Stimulated activated CD4-positive, alpha-beta T cell treated with anti-CD3 and anti-CD28 coated beads, Interleukin-12 subunit alpha, Interleukin-12 subunit beta, amount 100 ng/mL, for 48 hours (primary cell): ENCODE results near the gene REEP6.

Experiments
- DNase-seq, 3 donors: peaks; one replicate each; pipeline ENCODE4 v3.0.0-alpha.2; 2020; ENCODE audit warnings: low read depth in 2 of 3, low spot score in 1 of 3

REEP6 gene

DNA sequence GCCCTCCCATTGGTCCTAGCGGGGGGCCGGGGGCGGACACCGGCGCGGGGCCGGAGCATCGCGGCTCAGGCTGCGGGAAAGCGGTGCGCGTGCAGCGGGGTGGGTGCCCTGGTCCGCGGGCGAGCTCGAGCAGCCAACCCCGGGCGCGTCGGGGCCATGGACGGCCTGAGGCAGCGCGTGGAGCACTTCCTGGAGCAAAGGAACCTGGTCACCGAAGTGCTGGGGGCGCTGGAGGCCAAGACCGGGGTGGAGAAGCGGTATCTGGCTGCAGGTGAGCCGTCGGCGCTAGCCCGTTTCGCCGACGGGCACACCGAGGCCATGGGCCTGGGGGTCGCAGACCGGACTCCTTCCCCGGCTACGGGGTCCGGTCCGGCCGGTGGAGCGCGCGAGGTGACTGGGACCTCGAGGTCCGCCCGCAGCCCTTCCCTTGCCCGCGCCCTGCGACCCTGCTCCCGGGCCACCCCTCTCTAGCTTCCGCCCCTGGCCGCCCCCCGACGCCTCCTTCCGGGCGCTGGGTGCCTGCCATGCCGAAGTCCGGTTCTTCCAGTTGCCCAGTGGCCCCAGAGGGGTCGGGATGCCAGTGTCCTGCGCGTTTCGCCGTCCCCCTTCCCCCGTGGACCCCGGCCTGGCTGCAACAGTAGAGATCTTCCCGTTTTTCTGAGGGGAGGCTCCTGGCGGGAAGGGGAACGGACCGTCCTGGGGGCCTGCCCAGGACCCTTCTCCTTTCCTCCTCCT is at the start of gene REEP6:
Gene REEP6 (plus strand): TSS at position 68 of the 735 bp plus-strand sequence. CDS start 89 bp downstream, at position 157.
- DNase-seq, result no peak

DNA sequence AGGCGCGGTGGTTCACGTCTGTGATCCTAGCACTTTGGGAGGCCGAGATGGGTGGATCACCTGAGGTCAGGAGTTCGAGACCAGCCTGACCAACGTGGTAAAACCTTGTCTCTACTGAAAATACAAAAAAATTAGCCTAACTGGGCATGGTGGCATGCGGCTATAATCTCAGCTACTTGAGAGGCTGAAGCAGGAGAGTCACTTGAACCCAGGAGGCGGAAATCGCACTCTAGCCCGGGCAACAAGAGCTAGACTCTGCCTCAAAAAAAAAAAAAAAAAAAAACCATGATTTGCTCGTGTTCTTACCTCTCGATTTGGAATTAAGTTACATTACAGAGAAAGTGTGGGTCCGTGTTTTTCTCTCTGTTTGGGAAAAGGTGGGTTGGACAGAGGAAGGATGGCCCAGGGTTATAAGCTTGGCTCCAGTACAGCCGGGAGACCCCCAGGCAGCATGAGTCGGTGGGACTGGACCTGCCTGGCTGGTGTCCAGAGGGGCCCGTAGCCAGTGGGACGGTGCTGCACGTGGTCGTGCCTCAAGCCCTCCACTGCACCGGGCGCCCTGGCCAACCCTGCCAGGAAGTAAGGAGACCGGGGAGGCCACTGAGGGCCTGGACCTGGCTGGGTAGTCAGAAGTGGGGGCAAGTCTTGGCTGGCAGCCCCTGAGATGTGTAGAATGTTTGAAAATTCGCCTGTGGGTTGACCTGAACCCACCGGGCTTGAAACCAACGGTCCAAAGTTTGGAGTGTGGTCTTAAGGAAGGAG is 49.1 kb upstream of the REEP6 start:
- no peak for DNase-seq

DNA sequence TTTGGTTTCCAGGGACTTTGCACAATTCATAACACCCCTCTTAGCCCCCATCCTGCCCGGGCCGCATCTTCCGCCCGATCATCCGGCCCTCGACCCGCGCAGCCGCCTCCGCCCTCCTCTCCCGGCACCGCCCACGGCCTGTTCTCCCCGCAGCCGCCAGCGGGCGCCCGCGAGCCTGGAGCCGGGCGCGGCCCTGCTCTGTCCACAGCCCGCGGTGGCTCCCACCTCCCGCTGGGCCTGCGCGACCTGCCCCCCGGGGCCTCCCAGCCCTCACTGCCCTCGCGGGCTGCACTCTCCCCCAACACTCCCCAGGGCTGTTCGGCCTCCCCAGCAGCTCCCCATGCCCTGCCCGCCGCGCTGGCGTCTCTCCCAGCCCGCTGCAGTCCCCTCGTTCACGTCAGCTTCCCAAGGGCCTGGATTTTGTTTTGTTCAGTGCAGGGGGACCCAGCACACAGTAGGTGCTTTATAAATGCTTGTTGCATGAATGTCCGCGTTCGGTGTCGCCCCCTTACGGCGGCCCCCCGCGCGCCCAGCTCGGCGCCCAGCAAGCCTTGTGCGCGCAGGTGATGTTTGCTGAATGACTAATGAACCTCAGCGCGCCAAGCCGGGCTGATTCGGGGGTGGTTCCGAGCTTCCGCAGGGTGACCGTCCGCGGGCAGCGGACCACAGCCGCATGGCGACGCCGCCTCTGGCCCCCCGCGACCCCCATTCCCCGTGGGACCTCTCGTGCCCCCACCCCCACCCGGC is 45.6 kb upstream of the REEP6 start:
- DNase-seq, result peak; percentile 49 to 73 (median 69)

DNA sequence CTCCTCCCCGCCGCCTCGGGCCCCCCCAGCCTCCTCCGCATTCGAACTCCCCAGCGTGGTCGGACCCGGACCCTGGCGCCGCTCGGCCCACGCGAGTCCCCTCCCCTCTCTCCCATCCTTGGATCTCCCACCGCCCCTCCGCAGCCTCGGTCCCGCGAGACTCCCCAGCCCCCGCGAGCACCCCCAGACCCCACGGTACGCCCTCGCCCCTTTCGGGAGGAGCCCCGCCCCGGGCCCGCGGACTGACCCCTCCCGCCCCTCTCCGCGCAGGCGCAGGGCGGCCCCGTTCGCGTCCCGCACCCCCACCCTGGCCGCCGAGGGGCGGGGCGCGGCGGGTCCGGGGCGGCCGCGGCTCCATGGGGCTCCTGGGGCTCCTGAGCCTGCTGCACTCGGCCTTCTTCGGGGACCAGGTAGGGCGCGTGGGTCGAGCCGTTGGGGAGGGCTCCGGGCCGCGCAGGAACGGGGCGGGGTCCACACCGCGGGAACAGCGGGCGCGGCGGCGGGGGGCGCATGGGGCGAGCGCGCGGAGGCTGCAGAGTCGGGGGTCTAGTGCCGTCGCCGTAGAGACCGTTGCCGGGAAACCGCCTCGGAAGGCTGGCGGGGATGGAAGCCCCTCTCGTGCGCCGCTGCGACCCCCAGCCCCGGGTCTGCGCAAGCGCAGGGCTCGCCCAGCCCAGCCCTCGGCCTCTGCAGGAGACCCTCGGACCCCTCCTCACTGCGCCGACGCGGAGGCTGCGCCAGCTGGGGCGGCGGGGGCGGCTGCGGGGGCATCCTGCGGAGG is 44.9 kb upstream of the REEP6 start:
- DNase-seq, result no peak

DNA sequence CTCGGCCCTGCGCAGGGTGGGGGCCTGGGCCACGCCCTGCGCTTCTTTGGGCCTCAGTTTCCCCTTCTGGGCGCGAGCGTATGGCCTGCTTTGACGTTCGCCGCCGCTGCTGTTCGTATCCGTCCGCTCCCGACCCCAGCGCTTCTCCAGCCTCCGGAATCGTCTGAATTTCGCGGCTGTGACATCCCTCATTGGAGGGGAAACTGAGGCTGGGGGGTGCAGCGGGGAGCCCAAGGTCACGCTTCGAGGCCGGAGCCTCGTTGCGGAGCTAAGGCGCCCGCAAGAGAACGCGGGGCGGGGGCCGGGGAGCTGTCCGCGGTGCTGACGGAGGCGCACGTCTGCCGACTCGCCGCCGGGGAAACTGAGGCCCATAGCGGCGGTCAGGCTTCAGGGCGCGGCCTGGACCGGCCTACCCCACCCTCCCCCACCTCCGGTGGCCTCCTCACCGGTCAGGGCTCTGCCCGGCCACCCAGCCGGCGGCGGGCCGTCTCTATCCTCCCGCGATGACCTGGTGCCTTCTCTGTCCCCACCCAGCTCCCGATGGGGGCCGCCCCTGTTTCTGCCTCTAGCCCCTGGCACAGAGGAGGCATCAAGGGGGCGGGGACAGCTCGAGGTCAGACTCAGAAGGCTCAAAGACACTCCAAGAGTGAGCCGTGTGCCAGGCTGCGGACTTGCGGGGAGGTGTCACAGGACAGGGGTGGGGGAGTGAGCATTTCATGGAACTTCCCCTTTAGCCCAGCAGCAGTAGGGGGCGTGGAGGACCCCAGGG is 44.1 kb upstream of the REEP6 start:
- DNase-seq, result no peak

DNA sequence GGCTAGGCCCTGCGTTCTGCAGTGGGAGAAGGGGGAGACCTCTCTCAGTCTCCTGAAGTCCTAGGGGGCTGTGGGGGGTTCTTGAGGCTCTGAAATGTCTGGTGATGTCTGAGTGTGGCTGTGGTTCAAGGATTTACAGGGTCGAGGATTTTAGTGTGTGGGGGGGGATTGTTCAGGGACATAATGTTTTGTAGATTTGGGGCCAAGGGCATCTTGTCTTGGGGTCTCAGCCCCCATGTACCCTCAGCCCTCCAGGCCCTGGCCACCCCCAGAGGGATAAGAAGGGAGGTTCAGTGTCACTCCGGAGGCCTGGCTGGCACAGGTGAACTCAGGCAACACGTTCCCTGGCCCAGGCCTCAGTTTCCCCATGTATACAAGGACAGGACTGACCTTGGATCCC is 43.5 kb upstream of the REEP6 start:
- DNase-seq, result no peak

DNA sequence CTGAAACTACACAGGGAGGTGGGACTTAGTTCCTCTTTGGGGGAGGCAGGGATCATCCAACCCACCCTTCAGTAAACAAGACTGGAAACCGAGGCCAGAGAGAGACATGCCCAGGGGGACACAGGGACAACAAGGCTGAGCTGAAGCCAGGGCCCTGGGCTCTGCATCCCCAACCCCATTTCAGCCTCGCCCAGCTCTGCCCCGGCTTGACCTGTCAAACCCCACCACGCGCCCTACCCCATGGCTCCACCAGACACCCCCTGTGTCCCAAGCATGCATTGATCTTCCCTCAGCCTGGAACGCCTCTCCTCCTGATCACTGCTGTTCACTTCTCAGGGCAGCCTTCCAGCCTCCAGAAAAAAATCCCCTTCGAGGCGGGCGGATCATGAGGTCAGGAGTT is 43.0 kb upstream of the REEP6 start:
- DNase-seq, result no peak

DNA sequence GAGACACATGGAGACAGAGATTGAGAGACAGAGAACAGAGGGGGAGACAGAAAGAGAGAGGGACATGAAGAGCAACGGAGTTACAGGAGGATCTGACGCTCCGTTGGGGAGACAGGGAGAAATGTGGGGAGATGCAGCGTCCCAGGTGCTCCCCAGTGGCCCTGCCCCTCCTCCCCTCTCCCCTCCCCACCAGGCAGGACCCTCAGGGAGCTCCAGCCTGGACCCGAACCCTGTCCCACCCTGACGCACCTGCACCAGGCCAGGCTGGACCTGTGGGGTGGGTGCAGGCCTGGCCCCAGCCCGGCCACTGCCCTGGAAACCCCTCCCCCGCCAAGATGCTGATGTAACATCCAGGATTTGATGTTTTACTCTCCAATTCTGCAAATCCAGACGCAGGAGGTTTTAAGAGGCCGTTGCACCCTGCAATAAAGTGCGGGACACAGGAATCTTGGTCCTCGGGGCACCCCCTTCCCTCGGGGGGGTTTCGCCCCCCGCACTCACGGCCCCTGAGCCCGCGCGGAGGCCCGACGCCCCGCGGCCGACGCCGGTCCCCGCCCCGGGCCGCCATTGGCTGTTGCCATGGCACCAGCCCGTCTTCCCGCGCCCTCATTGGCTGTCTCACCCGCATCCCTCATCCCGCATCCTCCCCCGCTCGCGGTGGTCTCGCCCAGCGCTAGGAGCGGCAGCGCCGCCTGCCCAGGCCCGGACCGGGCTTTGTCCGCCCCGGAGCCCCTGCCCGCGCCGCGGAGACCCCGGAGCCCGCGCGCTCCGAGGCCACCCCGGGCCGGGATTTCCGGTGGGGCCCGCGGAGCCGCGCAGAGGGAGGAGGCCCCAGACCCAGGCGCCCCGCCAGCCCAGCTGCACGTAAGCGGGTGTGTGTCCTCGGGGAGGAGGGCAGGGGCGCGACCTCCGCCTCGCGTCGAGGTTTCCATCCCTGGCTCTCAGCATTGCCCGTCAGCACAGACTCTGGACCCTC is 41.2 kb upstream of the REEP6 start, which contains the start of gene APC2:
Gene APC2 (plus strand): TSS at position 655 of the 976 bp plus-strand sequence. CDS start 2,881 bp downstream, outside the sequence.
- DNase-seq, result no peak

DNA sequence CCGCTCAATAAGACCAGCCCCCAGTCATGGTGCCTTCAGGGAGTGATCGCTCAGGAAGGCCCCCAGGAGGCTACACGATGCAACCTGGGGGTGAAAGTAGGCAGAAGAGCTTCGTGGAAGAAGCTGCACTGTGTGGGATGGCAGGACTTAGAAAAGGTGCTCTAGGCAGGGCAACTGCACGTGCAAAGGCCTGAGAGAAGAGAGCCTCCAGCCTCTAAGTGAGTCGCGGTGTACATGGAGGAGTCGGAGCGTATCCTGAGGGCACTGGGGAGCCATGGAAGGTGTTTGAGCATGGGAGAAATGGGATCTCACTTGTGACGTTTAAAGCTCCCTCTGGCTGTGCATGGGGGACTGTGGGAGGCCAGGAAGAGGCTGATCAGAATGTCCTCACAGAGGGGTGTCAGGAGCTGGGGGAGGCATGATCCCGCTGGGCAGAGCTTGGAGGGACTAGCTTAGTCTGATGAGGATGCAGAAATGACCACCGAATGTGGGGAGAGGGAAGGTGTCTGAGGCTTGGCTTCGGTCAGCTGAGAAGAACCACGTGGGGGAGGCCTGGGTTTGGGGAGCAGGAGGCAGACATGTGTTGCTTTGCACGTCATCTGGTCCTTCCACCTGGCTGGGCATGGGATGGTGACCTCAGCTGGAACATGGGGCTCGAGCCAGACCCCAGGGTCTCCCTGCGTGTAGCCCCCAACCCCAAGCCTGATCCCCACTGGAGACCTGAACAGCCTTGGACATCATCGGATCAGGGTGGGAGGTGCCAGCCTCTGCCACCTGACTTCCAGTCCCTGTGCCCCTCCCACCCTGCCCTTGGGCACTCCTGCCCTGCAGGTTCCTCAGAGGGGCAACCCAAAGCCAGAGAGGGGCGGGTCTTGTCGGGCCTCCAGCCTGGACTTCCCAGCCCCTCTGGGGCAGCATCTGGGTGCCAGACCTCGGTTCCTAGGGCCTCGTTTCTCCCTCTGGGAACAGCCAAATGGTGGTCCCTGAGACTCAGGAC is 39.9 kb upstream of the REEP6 start:
- no peak for DNase-seq

DNA sequence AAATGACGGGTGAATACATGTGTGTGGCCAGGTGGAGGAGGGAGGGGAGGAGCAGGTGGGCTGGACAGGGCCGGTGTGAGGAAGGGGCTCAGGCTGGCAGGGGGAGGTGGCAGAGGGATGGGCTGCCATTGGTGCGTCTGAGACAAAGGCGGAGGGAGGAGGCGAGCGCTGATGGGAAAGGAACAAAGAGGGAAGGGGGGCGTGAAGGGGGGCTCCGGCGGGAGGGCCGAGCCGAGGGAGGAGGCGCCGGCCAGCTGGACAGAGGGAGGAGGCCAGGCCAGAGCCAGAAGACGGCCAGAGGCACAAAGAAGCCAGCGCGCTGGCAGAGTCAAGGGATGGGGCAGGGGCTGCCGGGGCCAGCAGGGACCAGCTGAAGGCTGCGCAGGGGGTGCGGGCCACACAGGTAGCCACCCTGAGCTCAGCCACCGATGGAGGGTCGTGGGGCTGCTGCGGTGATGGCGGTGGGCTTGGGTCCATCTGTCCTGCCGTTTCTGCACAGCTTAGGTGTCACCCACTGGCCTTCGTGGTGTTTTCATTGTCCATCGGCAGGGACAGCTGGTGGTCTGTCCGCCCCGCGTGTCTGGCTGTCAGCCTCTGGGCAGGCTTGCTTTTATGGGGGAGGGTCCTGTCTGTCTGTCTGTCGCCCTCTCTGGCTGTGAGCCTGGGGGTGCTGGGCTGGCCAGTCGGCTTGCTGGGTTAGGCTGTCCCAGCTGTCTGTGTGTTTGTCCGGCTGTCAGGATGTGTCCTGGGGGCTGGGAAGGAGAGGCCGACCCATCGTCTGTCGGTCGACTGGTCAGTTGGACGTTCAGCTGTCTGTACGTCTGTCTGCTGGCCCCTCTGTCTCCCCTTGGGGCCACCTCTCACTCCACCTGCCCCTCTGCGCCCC is 38.8 kb upstream of the REEP6 start:
- no peak for DNase-seq

DNA sequence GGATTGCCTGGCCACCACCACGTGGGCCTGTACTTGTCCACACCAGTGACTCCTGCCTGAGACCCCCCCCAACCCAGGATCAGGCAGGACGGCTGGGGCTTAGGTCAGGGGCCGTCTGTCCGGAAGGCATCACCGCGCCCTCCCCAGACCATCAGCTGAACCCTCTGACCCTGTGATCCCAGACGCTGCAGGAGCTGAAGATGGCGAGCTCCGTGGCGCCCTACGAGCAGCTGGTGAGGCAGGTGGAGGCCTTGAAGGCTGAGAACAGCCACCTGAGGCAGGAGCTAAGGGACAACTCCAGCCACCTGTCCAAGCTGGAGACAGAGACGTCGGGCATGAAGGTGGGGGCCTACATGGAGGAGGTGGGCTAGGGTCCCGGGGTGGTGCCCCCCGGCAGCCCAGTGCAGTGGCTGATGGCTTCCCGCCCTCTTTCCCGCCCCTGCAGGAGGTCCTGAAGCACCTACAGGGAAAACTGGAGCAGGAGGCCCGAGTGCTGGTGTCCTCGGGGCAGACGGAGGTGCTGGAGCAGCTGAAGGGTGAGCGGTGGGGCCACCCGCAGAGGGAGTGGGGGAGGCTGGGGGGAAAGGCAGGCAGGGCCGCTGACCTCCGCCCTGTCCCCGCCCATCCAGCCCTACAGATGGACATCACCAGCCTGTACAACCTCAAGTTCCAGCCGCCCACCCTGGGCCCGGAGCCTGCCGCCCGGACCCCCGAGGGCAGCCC is 38.0 kb upstream of the REEP6 start:
- DNase-seq, result no peak

DNA sequence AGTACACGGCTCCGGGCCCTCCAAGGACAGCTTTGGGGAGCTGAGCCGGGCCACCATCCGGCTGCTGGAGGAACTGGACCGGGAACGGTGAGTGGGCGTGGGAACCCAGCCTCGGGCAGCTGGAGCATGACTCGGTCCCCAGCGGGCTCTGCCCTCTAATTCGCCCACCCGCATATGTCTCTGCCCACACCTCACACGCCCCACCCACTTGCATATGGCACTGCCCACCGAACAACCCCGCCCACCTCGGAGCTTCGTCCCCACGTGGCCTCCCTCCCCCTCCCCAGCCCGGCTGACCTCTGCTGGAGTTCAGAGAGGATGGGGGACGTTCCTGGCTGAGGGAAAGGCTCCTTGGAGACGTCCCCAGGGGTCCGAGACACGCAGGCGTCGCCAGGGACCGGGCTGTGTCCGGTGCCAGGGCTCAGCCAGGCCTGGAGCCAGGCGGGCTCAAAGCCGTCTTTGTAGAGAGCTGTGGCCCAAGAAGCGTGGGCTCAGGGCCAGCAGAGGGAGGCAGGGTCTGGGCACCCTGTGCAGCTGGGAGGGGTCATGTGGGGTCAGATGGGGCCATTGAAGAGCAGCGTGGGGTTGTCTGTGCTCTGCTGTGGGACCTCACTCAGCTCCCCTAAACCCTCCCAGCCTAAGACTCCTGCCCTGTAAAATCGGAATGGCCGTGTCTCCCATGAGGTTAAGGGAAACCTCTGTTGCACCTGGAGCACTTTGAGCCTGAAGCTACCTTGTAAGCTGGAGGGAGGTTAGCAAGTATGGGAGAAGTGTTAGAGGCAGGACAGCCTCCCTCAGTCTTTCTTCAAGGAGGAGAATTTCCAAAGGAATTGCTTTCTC is 37.2 kb upstream of the REEP6 start:
- no peak for DNase-seq

DNA sequence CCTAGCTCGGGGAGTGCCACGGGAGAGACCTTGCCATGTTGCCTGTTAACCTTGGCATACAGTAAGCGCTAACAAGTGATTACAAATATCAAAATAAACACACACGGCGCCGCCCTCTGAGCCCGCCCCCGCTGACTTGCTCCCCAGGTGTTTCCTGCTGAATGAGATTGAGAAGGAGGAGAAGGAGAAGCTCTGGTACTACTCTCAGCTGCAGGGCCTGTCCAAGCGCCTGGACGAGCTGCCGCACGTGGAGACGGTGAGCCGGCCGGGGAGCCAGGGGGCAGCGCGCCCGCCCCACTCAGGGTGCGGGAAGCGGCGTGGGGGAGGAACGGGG is 36.0 kb upstream of the REEP6 start:
- DNase-seq, result no peak

DNA sequence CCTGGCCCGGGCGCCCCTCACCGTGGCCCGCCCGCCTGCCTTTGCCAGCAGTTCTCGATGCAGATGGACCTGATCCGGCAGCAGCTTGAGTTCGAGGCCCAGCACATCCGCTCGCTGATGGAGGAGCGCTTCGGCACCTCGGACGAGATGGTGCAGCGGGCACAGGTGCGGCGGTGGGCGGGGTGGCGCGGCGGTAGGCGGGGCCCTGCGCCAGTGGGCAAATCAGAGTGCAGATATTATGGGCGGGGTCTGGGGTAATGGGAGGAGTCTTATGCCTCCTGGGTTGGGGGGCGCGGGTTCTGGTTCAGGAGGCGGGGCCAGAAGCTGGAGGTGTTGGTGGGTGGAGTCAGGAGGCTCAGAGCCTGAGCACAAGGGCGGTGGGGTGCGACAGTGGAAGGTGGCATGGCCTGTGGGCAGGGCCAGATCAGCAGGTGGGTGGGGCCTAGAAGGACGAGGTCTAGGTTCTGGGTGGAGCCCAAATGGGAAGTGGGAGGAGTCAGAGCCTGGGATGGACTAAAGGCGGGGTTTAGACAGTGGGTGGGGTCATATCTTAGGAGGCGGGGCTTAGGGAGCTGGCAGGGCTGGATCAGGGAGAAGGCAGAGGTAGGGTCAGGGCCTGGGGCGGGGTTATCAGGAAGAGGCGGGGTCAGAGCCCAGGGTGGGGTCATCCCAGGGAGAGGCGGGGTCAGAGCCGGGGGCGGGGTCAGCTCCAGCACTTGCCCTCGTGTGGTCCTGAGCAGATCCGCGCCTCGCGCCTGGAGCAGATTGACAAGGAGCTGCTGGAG is 35.5 kb upstream of the REEP6 start:
- peak in 2 of 3 donors; percentile 71 to 72 for DNase-seq
